Heart left ventricle (tissue), 13 donors: Measurements from ENCODE around the gene FMNL3.

ENCODE experiments used
- POLR2A ChIP-seq, 2 donors: fragments of 450-650 bp; IDR thresholded peaks; one replicate each; pipeline ENCODE4 v1.6.1; 2017; ENCODE audit warnings: antibody characterized with exemption in 2 of 2, mild to moderate bottlenecking in 2 of 2, moderate library complexity in 2 of 2
- TF ChIP-seq, protein P1 (sequence below), 12 donors: fragments of 200-600 bp; sonication (generic) in 4 of 12; IDR thresholded peaks; one replicate each; pipeline versions ENCODE4 v1.5.0 to v1.8.0; 2018 to 2022; ENCODE audit warnings: antibody characterized with exemption in 12 of 12, mild to moderate bottlenecking in 5 of 12
- donor health status: ischemic (EF 13 %, LVEDD 7.1; RV severe dilation, severe dysfunction).
- donor health status: DM: no; HTN: yes; CAD: no.
- donor health status: DM: no; HTN: no; CAD: no.
- donor health status: ischemic (EF 25% LVEDD 6.9; RV normal size, moderate dysfunction).
- donor health status: ischemic (EF 25% LVEDD 5.7; RV mildly dilated, moderate dysfunction).
- donor health status: ischemic (EF 35%, LVEDD 5.7; RV mildly dilated, moderate dysfunction).
- donor health status: nonischemic (EF 11% LVEDD 7.7; RV severe dilation, severe dysfunction).
- donor health status: DM: yes; HTN: yes; CAD: no.
- donor health status: PGD.
- donor health status: ischemic (EF 29% LVEDD 5.4; RV normal size, mild dysfunction).
- donor health status: nonischemic (EF 23%, LVEDD 6.1; RV moderate dilation, normal function).

DNA sequence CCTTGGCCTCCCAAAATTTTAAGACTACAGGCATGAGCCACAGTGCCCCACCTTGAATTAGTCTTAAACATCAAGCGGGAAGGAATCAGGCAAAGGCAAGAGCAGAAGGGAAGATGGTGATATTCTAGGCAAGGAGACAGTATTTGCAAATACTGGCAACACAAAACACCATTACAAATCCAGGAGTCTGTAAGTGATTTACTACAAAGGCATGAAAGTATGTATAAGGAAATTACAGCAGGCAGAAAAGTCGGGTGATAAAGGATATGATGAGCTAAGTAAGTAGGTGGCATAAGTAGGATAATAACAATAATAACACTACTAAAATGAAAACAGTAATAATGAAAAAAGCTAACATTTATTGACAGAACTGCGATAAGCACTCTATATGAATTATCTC is 28.5 kb downstream of the FMNL3 start:
- no peak for TF ChIP-seq POLR2A (IDR thresholded peaks at IDR 0.05)
- TF ChIP-seq, protein P1, sequence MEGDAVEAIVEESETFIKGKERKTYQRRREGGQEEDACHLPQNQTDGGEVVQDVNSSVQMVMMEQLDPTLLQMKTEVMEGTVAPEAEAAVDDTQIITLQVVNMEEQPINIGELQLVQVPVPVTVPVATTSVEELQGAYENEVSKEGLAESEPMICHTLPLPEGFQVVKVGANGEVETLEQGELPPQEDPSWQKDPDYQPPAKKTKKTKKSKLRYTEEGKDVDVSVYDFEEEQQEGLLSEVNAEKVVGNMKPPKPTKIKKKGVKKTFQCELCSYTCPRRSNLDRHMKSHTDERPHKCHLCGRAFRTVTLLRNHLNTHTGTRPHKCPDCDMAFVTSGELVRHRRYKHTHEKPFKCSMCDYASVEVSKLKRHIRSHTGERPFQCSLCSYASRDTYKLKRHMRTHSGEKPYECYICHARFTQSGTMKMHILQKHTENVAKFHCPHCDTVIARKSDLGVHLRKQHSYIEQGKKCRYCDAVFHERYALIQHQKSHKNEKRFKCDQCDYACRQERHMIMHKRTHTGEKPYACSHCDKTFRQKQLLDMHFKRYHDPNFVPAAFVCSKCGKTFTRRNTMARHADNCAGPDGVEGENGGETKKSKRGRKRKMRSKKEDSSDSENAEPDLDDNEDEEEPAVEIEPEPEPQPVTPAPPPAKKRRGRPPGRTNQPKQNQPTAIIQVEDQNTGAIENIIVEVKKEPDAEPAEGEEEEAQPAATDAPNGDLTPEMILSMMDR (IDR thresholded peaks at IDR 0.05), result no peak
